Head of caudate nucleus (tissue), 42 donors: ENCODE results near the gene GSTA4.

Experiments used
- DNase-seq, 42 donors: peaks; one replicate each; pipeline versions ENCODE4 v3.0.0 to v3.0.0-alpha.2; 2020 to 2021; ENCODE audit warnings: mixed read lengths in 7 of 42
- intact Hi-C: fragments of 100-400 bp; cut with DNase I; formaldehyde crosslinking; loops from one replicate; pipeline ENCODE4 v1.15.0; 2022

Gene GSTA4, protein sequence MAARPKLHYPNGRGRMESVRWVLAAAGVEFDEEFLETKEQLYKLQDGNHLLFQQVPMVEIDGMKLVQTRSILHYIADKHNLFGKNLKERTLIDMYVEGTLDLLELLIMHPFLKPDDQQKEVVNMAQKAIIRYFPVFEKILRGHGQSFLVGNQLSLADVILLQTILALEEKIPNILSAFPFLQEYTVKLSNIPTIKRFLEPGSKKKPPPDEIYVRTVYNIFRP

GRCh38 chr6:52995089-52995912 lies at the start of gene GSTA4:
TSS of gene GSTA4 (minus strand) at chr6:52995284. CDS start at chr6:52994243, 1,041 bp downstream.
- intact Hi-C loops: loop anchor here (10.0 kb wide), 1 partner anchor 490 kb away; no protein-coding TSS in a partner anchor
- DNase-seq: peak; percentile 93 to 99 (median 98)

- no peak for DNase-seq
- intact Hi-C loops: no loop called here
Measured at GRCh38 chr6:53044572-53044971, 49.5 kb upstream of the GSTA4 start.

DNA sequence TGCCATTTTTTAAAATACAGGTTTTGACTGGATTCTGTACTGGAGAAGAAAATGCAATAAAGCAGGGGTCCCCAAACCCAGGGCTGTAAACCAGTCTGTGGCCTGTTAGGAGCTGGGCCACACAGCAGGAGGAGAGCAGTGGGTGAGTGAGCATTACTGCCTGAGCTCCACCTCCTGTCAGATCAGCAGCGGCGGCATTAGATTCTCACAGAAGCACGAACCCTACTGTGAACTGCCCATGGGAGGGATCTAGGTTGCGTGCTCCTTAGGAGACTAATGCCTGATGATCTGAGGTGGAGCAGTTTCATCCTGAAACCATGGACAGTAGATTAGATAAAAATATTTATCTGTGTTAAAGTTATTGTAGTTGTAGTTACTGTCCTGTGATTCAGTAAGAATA lies 49.0 kb upstream of the GSTA4 start:
- peak in 11 of 42 donors; percentile 20 to 76 (median 46) for DNase-seq
- intact Hi-C loops: no loop called here

DNA sequence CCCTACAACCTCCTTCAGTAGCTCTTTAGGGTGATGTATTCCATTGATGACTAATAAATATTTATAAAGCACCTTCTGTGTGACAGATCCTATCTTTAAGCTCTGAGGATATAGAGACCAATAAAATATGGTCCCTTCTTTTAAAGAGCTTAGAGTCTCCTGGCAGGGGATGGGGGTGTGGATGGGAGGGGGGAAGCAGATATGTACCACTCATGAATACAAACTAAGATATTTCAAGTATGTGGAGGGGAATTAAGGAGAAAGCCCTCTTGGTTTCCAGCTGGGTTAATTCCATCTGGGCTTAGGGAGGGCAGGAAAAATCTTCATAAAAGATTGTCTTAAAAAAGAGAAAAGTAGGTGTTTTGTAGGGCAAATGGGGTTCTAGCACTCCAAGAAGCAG lies 48.5 kb upstream of the GSTA4 start:
- intact Hi-C loops: no loop called here
- no peak for DNase-seq

GRCh38 chr6:53042112-53042511 lies 47.0 kb upstream of the GSTA4 start:
- no peak for DNase-seq
- intact Hi-C loops: no loop called here

- DNase-seq: no peak
- intact Hi-C loops: no loop called here
Measured at GRCh38 chr6:53041356-53041755, 46.3 kb upstream of the GSTA4 start.

- intact Hi-C loops: no loop called here
- no peak for DNase-seq
Measured at GRCh38 chr6:53038596-53038995, 43.5 kb upstream of the GSTA4 start.

- intact Hi-C loops: no loop called here
- no peak for DNase-seq
Measured at GRCh38 chr6:53038141-53038540, 43.1 kb upstream of the GSTA4 start.

DNA sequence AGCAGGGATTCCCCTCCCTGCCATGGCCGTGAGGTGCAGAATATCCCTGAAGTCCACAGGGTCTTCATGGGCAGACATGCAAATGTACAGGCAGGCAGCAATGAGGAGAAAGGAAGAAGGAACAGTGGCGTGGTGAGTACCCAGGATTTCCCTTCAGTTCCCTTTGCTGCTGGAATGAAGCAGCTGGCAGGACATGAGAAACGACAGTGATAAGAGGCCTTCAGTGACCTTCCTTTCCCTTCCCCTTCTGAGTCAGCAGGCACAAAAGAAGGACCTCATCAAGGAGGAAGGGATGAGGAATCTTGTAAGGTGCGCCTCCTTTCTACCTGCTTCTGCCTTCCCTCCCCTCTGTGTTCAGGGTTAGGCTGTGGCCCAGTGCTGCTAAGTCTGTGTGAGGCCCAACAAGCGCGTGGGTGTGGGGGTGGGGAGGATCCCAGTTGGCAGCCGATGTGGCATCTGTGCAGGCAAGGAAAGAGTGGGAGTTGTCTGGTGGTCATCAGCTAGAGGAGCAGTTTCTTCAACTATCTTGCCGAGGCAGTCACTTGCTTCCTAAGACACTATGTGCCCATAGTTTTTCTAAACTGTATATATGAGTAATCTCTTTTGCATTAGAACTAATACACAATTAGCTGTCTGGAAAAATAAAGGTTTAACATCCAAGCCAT lies 40.6 kb upstream of the GSTA4 start:
- intact Hi-C loops: no loop called here
- DNase-seq: no peak

GRCh38 chr6:53033764-53034163 lies 38.7 kb upstream of the GSTA4 start:
- intact Hi-C loops: no loop called here
- no peak for DNase-seq

DNA sequence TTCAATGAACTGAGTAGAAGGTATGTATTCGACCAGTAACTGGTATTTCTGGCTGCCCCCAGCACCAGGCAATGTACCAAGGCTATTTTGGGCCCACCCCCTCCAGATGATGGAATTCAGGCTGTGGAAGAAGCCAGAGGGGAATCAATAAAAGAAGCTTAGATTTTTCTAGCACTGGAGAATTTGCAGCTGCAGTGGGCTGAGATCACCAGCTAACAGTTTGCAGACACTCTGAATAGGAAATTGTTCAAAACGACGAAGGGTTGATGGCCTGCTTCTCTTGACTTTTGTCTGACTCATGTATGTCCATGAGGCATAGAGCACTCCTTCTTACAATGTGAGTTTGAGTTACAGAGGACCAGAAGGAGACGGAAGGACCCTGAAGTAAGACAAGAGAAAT lies 37.8 kb upstream of the GSTA4 start:
- peak in 39 of 42 donors; percentile 19 to 84 (median 54) for DNase-seq
- intact Hi-C loops: no loop called here

GRCh38 chr6:53031281-53031680 lies 36.2 kb upstream of the GSTA4 start:
- intact Hi-C loops: no loop called here
- peak in 4 of 42 donors; percentile 25 to 63 (median 32) for DNase-seq

GRCh38 chr6:53029761-53030160 lies 34.7 kb upstream of the GSTA4 start:
- DNase-seq: no peak
- intact Hi-C loops: no loop called here

- intact Hi-C loops: no loop called here
- DNase-seq: no peak
Measured at GRCh38 chr6:53029257-53029656, 34.2 kb upstream of the GSTA4 start.

GRCh38 chr6:53028467-53028866 lies 33.4 kb upstream of the GSTA4 start:
- no peak for DNase-seq
- intact Hi-C loops: no loop called here

- intact Hi-C loops: no loop called here
- DNase-seq: no peak
Measured at GRCh38 chr6:53027131-53027718, 32.1 kb upstream of the GSTA4 start.

DNA sequence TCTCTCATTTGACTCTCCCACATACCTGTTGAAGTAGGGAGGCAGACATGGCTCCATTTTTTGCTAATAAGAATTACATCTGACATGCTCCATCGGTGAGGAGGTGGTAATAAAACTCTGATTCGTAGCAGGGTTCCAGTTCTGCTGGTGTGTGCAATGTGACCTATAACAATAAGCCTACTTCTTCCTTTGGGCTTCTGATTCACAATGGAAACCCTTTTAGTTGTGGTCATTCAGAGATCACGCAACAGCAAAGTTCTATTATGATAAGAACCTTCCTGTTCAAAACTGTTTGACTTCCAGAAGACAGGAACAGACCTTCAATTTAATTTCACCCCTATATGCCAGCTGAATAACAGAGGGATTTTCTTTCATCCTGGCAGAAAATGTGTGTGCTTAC lies 31.4 kb upstream of the GSTA4 start:
- DNase-seq: no peak
- intact Hi-C loops: no loop called here

DNA sequence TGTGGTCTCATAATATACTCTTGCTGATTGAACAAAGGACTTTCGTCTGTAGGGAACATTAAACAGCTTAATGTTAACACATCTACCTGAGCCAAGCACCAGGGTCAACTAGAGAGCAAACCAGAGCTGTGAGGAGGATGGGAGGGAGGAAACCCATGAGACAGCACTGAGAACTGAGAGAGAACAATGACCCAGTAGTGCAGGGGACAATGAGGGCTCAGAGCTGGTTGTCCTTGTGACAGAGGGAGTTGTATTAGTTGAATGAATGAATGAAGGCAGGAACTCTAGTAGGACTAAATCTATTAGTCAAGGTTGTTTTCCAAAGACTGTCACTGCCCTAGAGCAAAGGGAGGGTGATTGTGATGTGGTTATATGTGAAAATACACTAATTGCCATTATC lies 28.2 kb upstream of the GSTA4 start:
- intact Hi-C loops: no loop called here
- DNase-seq: peak in 36 of 42 donors; percentile 19 to 87 (median 66)

DNA sequence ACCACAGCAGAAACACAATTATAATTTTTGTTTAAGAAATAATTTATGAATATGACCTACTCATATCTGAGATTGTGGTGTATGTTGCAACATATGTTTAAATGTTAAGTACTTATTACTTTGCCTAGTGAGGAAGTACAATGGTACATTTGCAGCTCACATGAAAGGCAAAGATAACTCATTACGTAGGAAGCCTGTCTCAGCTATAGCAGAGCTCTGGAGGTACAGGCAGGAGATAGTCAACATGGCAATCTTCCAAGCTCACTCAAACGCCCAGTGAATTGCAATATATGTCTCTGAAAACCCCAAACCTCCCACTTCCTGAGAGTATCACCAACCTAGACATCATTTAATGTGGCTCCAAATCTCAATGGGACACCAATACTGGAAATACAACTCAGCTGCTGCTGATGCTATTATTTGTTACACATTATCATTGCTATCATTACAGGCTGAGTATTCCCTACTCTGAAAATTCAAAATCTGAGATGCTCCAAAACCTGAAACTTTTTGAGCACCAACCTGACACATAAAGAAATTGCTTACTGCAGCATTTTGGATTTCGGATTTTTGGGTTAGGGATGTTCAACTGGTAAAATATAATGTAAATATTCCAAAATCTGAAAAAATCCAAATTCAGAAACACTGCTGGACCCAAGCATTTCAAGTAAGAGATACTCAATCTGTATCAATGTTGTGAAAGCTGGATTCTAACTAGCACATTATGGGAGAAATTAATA lies 25.1 kb upstream of the GSTA4 start:
- intact Hi-C loops: no loop called here
- peak in 6 of 42 donors; percentile 14 to 63 (median 40) for DNase-seq
